GM19035 (cell line): ENCODE results near the gene CHADL.
A peak's percentile ranks its signal among the peaks of the same experiment; 100 is the strongest.

Experiments used
- ATAC-seq: cut with Tn5 transposase; IDR thresholded peaks from one replicate; pipeline ENCODE4 v1.9.1; 2021; ENCODE audit not compliant: unreplicated experiment

Gene CHADL

GRCh38 chr22:41257696-41258095 lies 17.0 kb upstream of the CHADL start:
- ATAC-seq, result no peak

GRCh38 chr22:41256254-41257253 lies 15.8 kb upstream of the CHADL start:
- no peak for ATAC-seq

- ATAC-seq, result no peak
Measured at GRCh38 chr22:41254230-41254629, 13.5 kb upstream of the CHADL start.

- ATAC-seq, result no peak
Measured at GRCh38 chr22:41252365-41252764, 11.6 kb upstream of the CHADL start.

- no peak for ATAC-seq
Measured at GRCh38 chr22:41250127-41250526, 9.4 kb upstream of the CHADL start.

GRCh38 chr22:41249442-41249841 lies 8.7 kb upstream of the CHADL start:
- ATAC-seq, result no peak

- ATAC-seq, result no peak
Measured at GRCh38 chr22:41248758-41249157, 8.0 kb upstream of the CHADL start.

GRCh38 chr22:41248314-41248713 lies 7.6 kb upstream of the CHADL start:
- ATAC-seq, result no peak

GRCh38 chr22:41247703-41248102 lies 7.0 kb upstream of the CHADL start:
- no peak for ATAC-seq

- no peak for ATAC-seq
Measured at GRCh38 chr22:41245917-41246499, 5.3 kb upstream of the CHADL start.

- ATAC-seq, result no peak
Measured at GRCh38 chr22:41243361-41243760, 2.6 kb upstream of the CHADL start.

- ATAC-seq, result no peak
Measured at GRCh38 chr22:41242396-41243117, 1.8 kb upstream of the CHADL start.

- no peak for ATAC-seq
Measured at GRCh38 chr22:41241133-41241676, 474 bp upstream of the CHADL start.

- no peak for ATAC-seq
Measured at GRCh38 chr22:41239443-41240128, 1.1 kb downstream of the CHADL start.

GRCh38 chr22:41238570-41239442 lies 1.9 kb downstream of the CHADL start:
- ATAC-seq, result no peak

- ATAC-seq, result peak; percentile 71
Measured at GRCh38 chr22:41237707-41238569, 2.8 kb downstream of the CHADL start.

- ATAC-seq, result no peak
Measured at GRCh38 chr22:41237036-41237706, 3.6 kb downstream of the CHADL start.
